IPS-20b (cell line): ENCODE measurements around the gene C12orf75.
A peak's percentile ranks its signal among the peaks of the same experiment; 100 is the strongest.

ENCODE experiments used
- H3K27ac ChIP-seq: one replicate; pipeline ENCODE4 v1.5.1; 2013; ENCODE audit warnings: low read length
- H3K27me3 ChIP-seq: 2 replicates; pipeline ENCODE4 v1.6.1; 2013; ENCODE audit warnings: mild to moderate bottlenecking, low read length, inconsistent platforms; ENCODE audit not compliant: insufficient read depth
- H3K36me3 ChIP-seq: 2 replicates; pipeline ENCODE4 v1.6.1; 2013; ENCODE audit warnings: low read depth, mild to moderate bottlenecking, inconsistent platforms, low read length, moderate library complexity; ENCODE audit not compliant: insufficient read depth
- H3K4me1 ChIP-seq: 2 replicates; pipeline ENCODE4 v1.6.1; 2013; ENCODE audit warnings: mild to moderate bottlenecking, control low read depth, inconsistent platforms, low read length, moderate library complexity; ENCODE audit not compliant: insufficient read depth
- H3K4me3 ChIP-seq: 2 replicates; pipeline ENCODE4 v1.5.1; 2013; ENCODE audit warnings: mild to moderate bottlenecking, low read length, inconsistent platforms
- H3K9ac ChIP-seq: 2 replicates; pipeline ENCODE4 v1.6.1; 2013; ENCODE audit warnings: low read depth, mild to moderate bottlenecking, inconsistent platforms, low read length, moderate library complexity
- H3K9me3 ChIP-seq: 2 replicates; pipeline ENCODE4 v1.6.1; 2013; ENCODE audit warnings: mild to moderate bottlenecking, low read depth, low read length, inconsistent platforms; ENCODE audit not compliant: insufficient read depth

The C12orf75 gene

DNA sequence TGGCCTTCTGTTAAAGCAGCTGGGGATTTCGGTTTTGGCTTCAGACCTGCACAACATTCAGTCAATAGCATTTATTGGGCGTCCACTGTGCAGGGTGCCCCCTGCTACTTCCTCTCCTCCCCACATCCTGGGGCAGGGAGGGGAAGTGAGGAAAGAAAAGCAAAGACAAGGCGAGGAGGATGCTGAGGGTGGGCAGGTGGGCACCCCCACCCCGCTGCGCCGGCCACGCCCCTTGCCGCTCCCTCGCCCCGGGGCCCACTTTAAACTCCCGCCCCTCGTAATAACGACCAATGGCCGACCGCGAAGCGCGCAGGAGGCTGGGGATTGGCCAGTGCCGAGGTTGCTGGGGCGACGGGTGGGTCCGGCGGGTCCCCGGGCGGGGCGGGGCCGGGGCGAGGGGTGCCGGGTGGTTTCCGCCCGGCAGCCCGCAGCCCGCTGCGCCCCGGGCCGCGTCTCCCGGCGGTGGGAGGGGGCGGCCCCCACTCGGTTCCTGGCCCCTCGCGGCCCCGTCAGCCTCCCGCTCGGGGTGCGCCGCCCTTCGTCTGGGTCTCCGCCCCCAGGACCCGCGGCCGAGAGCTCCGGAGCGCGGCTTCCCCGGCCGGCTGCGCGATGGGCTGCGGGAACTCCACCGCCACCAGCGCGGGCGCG, at the start of gene C12orf75:
C12orf75 (plus strand) TSS at position 409 of the 648 bp plus-strand sequence; CDS start at position 610, 201 bp downstream.
- Histone ChIP-seq H3K27ac (no peak within 1 kb of the TSS), H3K36me3 (no peaks in the 10 kb centered on the region), H3K4me1 (peaks cover 33% of the 10 kb centered on the region), H3K27me3 (peaks cover 53% of the 10 kb centered on the region), H3K9me3 (no peaks in the 10 kb centered on the region), H3K4me3 (peak within 1 kb of the TSS; percentile 63), H3K9ac (no peak within 1 kb of the TSS)

DNA sequence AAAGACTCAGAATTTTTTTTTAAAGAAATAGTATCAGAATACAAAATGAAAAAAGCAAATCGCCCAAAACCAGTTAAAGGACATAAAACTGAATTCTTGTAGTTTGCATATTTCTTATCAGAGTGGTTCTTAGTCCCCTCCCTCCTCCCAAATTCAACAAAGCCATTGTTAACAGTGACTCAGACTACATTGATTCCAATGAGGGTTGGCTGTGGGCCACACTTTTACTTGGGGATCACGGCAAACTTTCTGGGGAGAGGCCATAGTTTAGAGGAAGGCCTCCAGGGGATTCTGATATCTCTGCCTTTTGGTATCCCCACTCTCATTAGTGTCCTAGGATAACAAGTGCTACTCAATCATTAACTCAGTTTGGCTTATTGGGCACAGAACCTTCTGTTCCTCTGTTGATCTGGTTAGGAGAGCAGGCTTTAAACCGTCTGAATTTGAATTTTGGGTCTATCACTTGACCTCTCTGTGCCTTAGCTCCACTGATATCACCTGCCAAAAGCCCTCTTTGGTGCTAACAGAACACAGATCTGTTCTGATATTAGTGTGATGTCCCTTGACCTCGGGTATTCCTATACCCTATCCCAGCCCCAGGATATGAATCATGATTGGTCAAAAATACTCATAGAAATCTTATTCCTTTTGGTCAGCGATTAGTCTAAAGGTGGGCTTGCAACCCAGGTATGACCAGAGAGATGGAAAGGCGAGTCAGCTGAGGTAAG, 49.4 kb upstream of the C12orf75 start:
- peaks cover 1% of the 10 kb centered on the region; the same call in 1 of the 2 replicates for H3K4me1 ChIP-seq
- no peak overlapping the region for H3K4me3 ChIP-seq
- no peaks in the 10 kb centered on the region for H3K36me3 ChIP-seq
- H3K9ac ChIP-seq: no peak overlapping the region
- no peaks in the 10 kb centered on the region for H3K9me3 ChIP-seq
- no peaks in the 10 kb centered on the region for H3K27me3 ChIP-seq
- H3K27ac ChIP-seq: no peak overlapping the region

DNA sequence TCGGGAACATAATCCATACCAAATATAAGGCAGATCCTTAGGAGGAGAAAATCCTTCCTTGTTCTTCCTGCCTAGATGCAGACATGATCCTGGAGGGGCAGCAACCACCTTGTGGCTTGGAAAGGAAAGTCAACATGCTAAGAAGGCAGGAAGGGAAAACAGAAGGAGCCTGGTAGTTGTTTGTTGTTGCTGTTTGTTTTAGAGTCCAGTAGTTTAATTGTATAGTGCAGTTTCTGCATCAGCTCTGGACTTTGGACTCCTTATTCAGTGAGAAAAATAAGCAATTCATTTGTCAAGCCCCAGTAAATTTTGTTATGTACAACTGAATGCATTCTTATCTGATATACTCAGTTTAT, 48.8 kb upstream of the C12orf75 start:
- Histone ChIP-seq H3K27me3 (no peaks in the 10 kb centered on the region), H3K36me3 (no peaks in the 10 kb centered on the region), H3K9me3 (no peaks in the 10 kb centered on the region), H3K9ac (no peak overlapping the region), H3K27ac (no peak overlapping the region), H3K4me3 (no peak overlapping the region), H3K4me1 (no peaks in the 10 kb centered on the region)

DNA sequence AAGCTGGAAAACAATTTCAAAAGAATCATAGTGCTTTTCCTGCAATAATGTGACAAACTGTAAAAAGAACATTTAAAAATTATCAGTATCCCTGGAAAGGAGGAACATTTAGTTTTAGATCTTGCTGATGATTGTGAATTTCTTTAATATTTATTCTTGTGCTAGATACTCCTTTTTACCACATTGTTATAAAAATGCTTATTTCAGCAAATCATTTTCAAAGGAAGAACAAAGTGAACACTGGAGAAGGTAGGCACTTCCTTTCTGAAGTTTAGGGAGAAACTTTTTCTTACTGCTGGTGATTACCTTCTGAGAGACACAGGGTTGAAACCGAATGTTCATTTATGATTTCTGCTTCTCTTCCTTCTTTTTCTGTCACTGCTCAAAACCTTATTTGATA, 45.1 kb upstream of the C12orf75 start:
- Histone ChIP-seq H3K36me3 (no peaks in the 10 kb centered on the region), H3K27me3 (no peaks in the 10 kb centered on the region), H3K4me3 (no peak overlapping the region), H3K4me1 (no peaks in the 10 kb centered on the region), H3K27ac (no peak overlapping the region), H3K9me3 (no peaks in the 10 kb centered on the region), H3K9ac (no peak overlapping the region)

DNA sequence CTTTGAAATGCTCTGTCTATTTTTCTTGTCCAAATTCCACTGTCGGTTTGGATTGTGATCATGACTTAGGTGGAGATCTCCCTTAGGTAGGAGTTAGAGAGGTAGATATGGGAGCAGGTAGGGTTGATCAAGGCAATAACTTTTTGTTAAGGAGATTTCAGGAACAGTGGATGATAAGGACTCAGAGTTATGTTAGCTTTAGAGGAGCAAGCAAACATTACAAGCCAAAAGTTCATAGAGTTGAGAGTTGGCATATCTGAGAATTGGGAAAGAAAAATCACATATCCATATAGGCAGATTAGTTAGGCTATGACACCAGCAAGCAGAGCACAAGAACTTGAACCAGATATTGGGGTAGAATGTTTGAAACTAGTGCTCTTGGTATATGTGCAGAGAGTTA, 43.1 kb upstream of the C12orf75 start:
- H3K4me3 ChIP-seq: no peak overlapping the region
- H3K9me3 ChIP-seq: no peaks in the 10 kb centered on the region
- no peaks in the 10 kb centered on the region for H3K27me3 ChIP-seq
- no peak overlapping the region for H3K9ac ChIP-seq
- no peaks in the 10 kb centered on the region for H3K36me3 ChIP-seq
- H3K4me1 ChIP-seq: no peaks in the 10 kb centered on the region
- H3K27ac ChIP-seq: no peak overlapping the region

DNA sequence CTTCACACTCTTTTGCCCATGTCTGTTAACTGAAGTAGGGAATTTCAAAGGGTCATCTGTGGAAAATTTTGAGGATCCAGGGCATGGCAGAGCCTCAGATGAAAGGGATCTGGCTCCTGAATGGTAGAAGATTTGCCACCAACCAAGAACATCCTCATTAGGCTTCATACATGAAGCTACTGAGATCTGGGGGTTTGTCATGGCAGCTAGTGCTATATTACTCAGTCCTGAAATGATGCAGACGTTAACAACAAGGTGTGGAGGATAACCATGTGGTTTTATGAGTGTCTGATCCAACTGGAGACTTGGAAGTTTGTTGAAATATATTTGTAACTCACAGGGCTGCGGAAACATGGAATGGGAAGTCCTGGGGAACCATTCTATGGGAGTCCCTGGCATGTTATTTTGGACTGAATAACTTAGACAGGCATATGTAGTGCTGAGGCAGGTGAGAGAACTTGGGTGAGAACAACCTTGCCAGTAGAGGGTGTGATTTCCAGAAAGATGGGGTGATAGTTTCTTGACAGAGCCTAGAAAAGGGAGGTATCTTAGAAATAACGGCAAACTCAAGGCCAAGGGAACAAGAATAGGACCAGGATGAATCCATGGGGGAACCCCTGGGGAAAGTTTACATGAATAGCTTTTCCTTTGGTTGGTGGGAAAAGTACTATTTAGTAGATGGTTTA, 42.0 kb upstream of the C12orf75 start:
- H3K27me3 ChIP-seq: no peaks in the 10 kb centered on the region
- H3K36me3 ChIP-seq: no peaks in the 10 kb centered on the region
- no peak overlapping the region for H3K9ac ChIP-seq
- no peaks in the 10 kb centered on the region for H3K9me3 ChIP-seq
- no peaks in the 10 kb centered on the region for H3K4me1 ChIP-seq
- H3K4me3 ChIP-seq: no peak overlapping the region
- no peak overlapping the region for H3K27ac ChIP-seq

DNA sequence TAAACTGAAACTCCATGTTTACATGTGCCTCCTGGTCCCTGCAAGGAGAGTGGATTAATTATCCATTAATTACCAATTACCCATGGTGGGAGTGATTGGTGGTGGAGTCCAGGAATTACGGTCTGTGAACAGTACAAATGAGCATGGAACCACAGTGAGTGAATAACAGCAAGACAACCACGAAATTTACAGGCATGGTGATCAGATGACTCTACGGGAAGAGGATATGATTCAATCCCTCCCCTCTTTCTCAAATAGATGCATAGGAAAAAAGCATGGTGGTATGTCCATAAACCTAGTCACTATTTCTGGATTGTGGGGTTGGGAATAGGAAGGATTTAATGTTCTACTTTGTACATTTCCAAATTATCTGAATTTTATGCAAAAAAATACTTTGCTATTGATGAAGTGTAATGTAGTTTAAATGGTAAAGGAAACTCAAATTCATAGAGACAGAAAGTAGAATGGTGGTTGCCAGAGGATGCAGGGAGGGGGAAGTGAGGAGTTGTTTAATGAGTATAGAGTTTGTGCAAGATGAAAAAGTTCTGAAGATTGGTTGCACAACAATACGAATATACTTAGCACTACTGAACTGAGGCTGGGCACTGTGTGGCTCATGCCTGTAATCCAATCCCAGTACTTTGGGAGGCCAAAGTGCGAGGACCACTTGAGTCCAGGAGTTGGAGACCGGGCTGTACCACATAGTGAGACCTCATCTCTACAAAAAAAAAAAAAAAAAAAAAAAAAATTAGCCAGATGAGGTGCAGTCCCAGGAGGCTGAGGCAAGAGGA, 41.2 kb upstream of the C12orf75 start:
- H3K9me3 ChIP-seq: no peaks in the 10 kb centered on the region
- H3K4me3 ChIP-seq: no peak overlapping the region
- H3K27me3 ChIP-seq: no peaks in the 10 kb centered on the region
- no peak overlapping the region for H3K27ac ChIP-seq
- no peak overlapping the region for H3K9ac ChIP-seq
- no peaks in the 10 kb centered on the region for H3K36me3 ChIP-seq
- H3K4me1 ChIP-seq: no peaks in the 10 kb centered on the region

DNA sequence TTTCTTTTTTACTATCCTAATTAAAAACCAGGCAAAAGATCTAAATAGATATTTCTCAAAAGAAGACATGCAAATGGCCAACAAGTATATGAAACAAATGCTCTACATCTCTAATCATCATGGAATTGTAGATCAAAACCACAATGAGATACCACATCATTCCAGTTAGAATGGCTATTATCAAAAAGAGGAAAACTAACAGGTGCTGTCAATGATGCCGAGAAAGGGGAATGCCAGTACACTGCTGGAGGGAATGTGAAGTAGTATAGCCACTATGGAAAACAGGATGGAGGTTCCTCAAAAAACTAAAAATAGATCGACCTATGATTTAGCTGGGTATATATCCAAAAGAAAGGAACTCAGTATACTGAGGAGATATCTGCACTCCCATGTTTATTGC, 39.0 kb upstream of the C12orf75 start:
- Histone ChIP-seq H3K36me3 (no peaks in the 10 kb centered on the region), H3K4me1 (peaks cover 14% of the 10 kb centered on the region; the same call in 1 of the 2 replicates), H3K4me3 (no peak overlapping the region), H3K9me3 (no peaks in the 10 kb centered on the region), H3K27ac (no peak overlapping the region), H3K9ac (no peak overlapping the region), H3K27me3 (no peaks in the 10 kb centered on the region)

DNA sequence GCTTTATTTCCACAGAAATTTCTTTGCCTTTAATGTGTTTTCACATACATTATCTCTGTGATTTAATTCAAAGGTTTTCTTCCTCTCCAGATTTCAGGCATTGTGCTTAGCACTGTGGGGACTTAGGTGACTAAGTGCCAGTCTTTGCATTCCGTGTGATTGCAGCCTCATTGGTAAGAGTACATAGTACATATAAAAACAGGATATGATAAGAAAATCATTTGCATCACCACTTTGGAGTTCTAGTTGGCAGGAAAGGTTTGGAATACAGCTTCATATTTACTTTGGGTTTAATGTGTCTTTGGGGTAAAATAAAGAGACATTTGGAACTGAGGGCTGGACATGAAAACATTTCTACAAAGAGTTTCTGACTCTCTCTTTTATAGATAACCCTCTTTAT, 37.8 kb upstream of the C12orf75 start:
- H3K4me3 ChIP-seq: no peak overlapping the region
- peaks cover 3% of the 10 kb centered on the region; the same call in 1 of the 2 replicates for H3K9me3 ChIP-seq
- no peak overlapping the region for H3K27ac ChIP-seq
- no peaks in the 10 kb centered on the region for H3K27me3 ChIP-seq
- no peaks in the 10 kb centered on the region for H3K36me3 ChIP-seq
- H3K9ac ChIP-seq: no peak overlapping the region
- H3K4me1 ChIP-seq: peaks cover 18% of the 10 kb centered on the region; the same call in 1 of the 2 replicates

DNA sequence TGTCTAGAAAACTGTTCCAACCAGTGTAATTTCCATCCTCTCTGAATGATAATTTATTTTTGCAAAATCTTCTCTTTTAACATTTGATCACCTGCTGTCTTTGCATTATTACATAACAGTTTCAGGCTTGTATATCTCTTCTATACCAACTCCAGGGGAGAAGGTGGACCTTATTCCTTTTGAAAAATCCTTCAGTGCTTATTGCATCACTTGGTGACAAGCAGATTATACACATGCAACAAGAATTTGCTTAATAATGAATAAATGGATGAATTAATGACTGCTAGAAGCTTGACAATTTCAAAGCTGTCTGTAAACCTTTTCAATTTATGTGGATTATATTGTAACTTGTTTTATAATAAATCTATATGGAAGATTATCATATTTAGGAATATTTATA, 37.3 kb upstream of the C12orf75 start:
- Histone ChIP-seq H3K36me3 (no peaks in the 10 kb centered on the region), H3K4me1 (peaks cover 18% of the 10 kb centered on the region; the same call in 1 of the 2 replicates), H3K27ac (no peak overlapping the region), H3K9me3 (peaks cover 8% of the 10 kb centered on the region; the same call in 1 of the 2 replicates), H3K9ac (no peak overlapping the region), H3K4me3 (no peak overlapping the region), H3K27me3 (no peaks in the 10 kb centered on the region)

DNA sequence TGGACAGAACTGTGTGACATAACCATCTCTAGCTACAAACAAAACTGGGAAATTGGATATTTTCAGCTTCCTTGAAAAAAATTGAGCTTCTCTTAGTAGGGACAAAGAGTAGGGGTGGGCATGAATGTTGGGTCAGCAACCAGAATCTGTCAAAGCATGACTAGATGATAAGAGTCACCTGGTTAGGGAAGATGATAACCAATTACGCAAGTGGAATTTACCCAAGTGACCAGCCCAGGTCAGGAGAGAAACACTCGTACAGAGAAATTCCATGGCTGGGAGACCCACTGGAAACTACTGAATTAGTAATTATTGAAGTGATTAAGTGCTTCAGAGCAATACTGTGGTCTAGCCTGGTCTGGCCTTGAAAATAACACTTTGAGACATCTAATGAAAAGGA, 36.3 kb upstream of the C12orf75 start:
- Histone ChIP-seq H3K4me3 (no peak overlapping the region), H3K9ac (no peak overlapping the region), H3K4me1 (peaks cover 18% of the 10 kb centered on the region; the same call in 1 of the 2 replicates), H3K27me3 (no peaks in the 10 kb centered on the region), H3K27ac (no peak overlapping the region), H3K36me3 (no peaks in the 10 kb centered on the region), H3K9me3 (peaks cover 17% of the 10 kb centered on the region)
